HG03095 (cell line): ENCODE results near the gene TSSC4.

Experiments used
- ATAC-seq: cut with Tn5 transposase; IDR thresholded peaks from one replicate; pipeline ENCODE4 v1.9.1; 2021; ENCODE audit warnings: moderate library complexity; ENCODE audit not compliant: unreplicated experiment

Gene TSSC4

GRCh38 chr11:2431395-2431794 lies 30.8 kb downstream of the TSSC4 start:
- ATAC-seq = no peak

- ATAC-seq = no peak
These were observed 31.6 kb downstream of the TSSC4 start for GRCh38 chr11:2432171-2432621.

- ATAC-seq = no peak
These were observed 32.1 kb downstream of the TSSC4 start for GRCh38 chr11:2432628-2433071.

GRCh38 chr11:2433106-2433925 lies 32.8 kb downstream of the TSSC4 start:
- ATAC-seq = no peak

GRCh38 chr11:2434008-2434407 lies 33.5 kb downstream of the TSSC4 start:
- no peak for ATAC-seq

- ATAC-seq = no peak
These were observed 34.1 kb downstream of the TSSC4 start for GRCh38 chr11:2434506-2435255.

GRCh38 chr11:2435288-2436012 lies 34.9 kb downstream of the TSSC4 start:
- no peak for ATAC-seq

- no peak for ATAC-seq
These were observed 35.5 kb downstream of the TSSC4 start for GRCh38 chr11:2436013-2436520.

GRCh38 chr11:2436521-2437031 lies 36.0 kb downstream of the TSSC4 start:
- ATAC-seq = no peak

- no peak for ATAC-seq
These were observed 37.0 kb downstream of the TSSC4 start for GRCh38 chr11:2437516-2437915.

GRCh38 chr11:2439820-2440219 lies 39.3 kb downstream of the TSSC4 start:
- no peak for ATAC-seq

GRCh38 chr11:2440646-2441045 lies 40.1 kb downstream of the TSSC4 start:
- ATAC-seq = no peak

- no peak for ATAC-seq
These were observed 40.6 kb downstream of the TSSC4 start for GRCh38 chr11:2441171-2441570.

GRCh38 chr11:2442589-2442988 lies 42.0 kb downstream of the TSSC4 start:
- no peak for ATAC-seq

GRCh38 chr11:2443406-2443805 lies 42.9 kb downstream of the TSSC4 start:
- no peak for ATAC-seq

GRCh38 chr11:2443881-2444820 lies 43.6 kb downstream of the TSSC4 start, which contains the start of gene TRPM5:
Gene TRPM5 (minus strand): TSS chr11:2444514. CDS start chr11:2423036, 21,478 bp downstream.
- no peak for ATAC-seq

- no peak for ATAC-seq
These were observed 44.5 kb downstream of the TSSC4 start, which contains the start of gene KCNQ1 for GRCh38 chr11:2444821-2445745. Gene KCNQ1 (plus strand): TSS chr11:2445008. CDS start chr11:2445099, 91 bp downstream.

- ATAC-seq = no peak
These were observed 45.4 kb downstream of the TSSC4 start for GRCh38 chr11:2445746-2446551.
